ENCODE results near the gene OR6B2. TPM values are rescaled to one million over a fixed set of nuclear protein-coding genes. Genes with fewer than 3 reads are reported as not detected.

Gene OR6B2
- total and polyA plus RNA-seq, 8 donors: not detected

DNA sequence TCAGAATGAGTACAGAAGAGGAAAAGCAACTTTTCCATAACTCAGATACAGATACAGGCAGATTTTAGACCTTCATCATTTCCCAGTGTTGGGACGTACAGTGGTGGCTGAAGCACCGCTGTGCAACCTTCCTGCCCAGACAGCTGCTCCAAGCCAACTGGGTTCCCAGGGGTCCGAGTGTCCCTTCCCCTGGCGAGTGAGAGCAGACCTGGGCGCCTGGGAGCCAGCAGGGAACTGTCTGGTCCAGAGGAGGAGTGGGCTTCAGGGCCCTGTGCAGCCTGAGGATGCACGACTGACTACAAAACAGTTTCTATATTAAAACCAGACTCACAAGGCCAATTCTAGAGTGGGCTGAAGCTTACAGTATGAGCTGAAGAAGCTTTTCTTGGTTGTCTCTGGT, 11.1 kb upstream of the OR6B2 start:
- no peaks in the 10 kb centered on the region for H3K9me3 ChIP-seq
- DNase-seq (no peak), ATAC-seq (no peak)
- no peaks in the 10 kb centered on the region for H3K36me3 ChIP-seq
- no peaks in the 10 kb centered on the region for H3K4me1 ChIP-seq
- peaks cover 0 to 46% of the 10 kb centered on the region in 2 donors for H3K27me3 ChIP-seq
- TF ChIP-seq, protein P1, sequence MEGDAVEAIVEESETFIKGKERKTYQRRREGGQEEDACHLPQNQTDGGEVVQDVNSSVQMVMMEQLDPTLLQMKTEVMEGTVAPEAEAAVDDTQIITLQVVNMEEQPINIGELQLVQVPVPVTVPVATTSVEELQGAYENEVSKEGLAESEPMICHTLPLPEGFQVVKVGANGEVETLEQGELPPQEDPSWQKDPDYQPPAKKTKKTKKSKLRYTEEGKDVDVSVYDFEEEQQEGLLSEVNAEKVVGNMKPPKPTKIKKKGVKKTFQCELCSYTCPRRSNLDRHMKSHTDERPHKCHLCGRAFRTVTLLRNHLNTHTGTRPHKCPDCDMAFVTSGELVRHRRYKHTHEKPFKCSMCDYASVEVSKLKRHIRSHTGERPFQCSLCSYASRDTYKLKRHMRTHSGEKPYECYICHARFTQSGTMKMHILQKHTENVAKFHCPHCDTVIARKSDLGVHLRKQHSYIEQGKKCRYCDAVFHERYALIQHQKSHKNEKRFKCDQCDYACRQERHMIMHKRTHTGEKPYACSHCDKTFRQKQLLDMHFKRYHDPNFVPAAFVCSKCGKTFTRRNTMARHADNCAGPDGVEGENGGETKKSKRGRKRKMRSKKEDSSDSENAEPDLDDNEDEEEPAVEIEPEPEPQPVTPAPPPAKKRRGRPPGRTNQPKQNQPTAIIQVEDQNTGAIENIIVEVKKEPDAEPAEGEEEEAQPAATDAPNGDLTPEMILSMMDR (IDR thresholded peaks at IDR 0.05): no peak
- H3K27ac ChIP-seq: no peak overlapping the region
- no peak overlapping the region for H3K4me3 ChIP-seq
- intact Hi-C loops (cut with DNase I): no loop called here

GRCh38 chr2:240037358-240037757, 7.1 kb upstream of the OR6B2 start:
- ATAC-seq (no peak), DNase-seq (no peak)
- H3K27me3 ChIP-seq: peaks cover 0 to 55% of the 10 kb centered on the region in 2 donors

GRCh38 chr2:240033330-240033678, 3.1 kb upstream of the OR6B2 start:
- H3K4me1 ChIP-seq: no peaks in the 10 kb centered on the region
- DNase-seq: no peak
- no peaks in the 10 kb centered on the region for H3K36me3 ChIP-seq
- peaks cover 0 to 20% of the 10 kb centered on the region in 2 donors for H3K27me3 ChIP-seq
- TF ChIP-seq, protein P1 (IDR thresholded peaks at IDR 0.05): no peak
- no peak overlapping the region for H3K4me3 ChIP-seq
- H3K27ac ChIP-seq: no peak overlapping the region
- H3K9me3 ChIP-seq: no peaks in the 10 kb centered on the region
- no peak for ATAC-seq
- intact Hi-C loops (cut with DNase I): no loop called here

More at GRCh38 chr2:240037358-240037757, 7.1 kb upstream of the OR6B2 start:
- intact Hi-C loops (cut with DNase I): no loop called here
- TF ChIP-seq, protein P1 (IDR thresholded peaks at IDR 0.05): no peak
- no peaks in the 10 kb centered on the region for H3K4me1 ChIP-seq
- no peaks in the 10 kb centered on the region for H3K36me3 ChIP-seq
- H3K9me3 ChIP-seq: no peaks in the 10 kb centered on the region
- no peak overlapping the region for H3K4me3 ChIP-seq
- H3K27ac ChIP-seq: no peak overlapping the region

DNA sequence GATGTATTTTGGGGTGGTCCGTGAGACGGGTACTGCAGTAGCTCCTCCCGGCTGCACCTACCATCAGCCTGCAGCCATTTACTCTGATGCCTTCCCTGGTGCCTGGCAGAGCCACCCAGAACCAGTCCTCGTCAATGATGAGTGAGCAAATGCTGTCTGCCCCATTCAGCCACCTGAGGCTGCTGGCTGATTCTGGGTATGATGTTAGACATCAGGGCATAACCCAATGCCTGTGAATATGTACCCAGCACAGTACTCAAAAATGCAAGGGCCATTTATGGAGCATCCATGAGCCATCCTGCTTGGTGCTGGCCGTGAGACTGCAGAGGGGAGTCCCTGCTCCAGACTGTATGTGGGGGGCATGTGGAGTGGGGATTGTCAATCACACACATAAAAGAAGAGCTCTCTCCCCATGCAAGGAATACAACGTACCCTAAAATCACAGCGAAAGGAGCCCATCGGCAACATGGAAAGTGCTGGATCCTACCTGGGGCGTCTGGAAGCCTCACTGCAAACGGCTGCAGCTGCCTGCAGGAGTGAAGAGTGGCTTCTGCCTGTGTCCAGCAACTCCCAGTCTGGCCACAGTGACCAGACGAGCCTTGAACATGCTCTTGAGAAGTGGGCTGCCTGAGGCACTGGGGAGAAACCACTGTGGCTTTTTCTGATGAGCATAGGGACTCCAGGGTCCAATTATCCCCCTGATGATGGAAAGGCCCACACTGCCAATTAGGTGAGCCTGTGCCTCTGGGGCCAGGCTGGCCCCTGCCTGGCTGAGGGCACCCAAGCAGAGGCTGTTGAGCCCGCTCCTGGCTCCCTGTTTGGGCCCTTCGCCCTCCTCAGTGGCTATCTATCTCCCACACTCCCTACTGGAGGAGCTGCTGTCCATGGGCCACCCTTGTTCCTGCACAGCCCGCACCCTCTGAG, 2.4 kb upstream of the OR6B2 start:
- H3K4me1 ChIP-seq: no peaks in the 10 kb centered on the region
- TF ChIP-seq, protein P1 (IDR thresholded peaks at IDR 0.05): no peak
- H3K27ac ChIP-seq: no peak overlapping the region
- H3K36me3 ChIP-seq: no peaks in the 10 kb centered on the region
- peaks cover 0 to 18% of the 10 kb centered on the region in 2 donors for H3K27me3 ChIP-seq
- DNase-seq (no peak), ATAC-seq (no peak)
- H3K4me3 ChIP-seq: no peak overlapping the region
- intact Hi-C loops (cut with DNase I): no loop called here
- no peaks in the 10 kb centered on the region for H3K9me3 ChIP-seq

DNA sequence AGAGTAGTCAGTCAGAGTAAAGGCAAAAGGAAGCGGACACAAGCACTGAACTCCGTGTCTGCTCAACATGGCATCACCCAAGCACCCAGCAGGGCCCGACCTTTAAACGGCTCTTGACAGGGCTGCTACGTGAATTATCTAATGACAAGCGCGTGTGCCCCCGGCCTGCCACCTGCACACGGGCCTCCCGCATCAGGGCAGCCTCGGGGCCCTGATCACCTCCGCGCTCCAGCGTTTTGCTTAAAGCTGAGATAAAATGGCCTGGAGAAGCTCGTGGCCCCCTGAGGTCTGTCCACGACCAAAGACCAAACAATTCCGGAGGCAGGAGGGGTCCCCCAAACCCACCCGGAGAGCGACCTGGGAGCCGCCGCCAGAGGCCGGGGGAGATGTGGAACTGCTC, 5.5 kb downstream of the OR6B2 start:
- no peaks in the 10 kb centered on the region for H3K27me3 ChIP-seq
- no peaks in the 10 kb centered on the region for H3K9me3 ChIP-seq
- peak; percentile 3 for ATAC-seq
- intact Hi-C loops (cut with DNase I): no loop called here
- TF ChIP-seq, protein P1 (IDR thresholded peaks at IDR 0.05): no peak
- peak overlapping the region in 1 of 2 donors; percentile 93 for H3K27ac ChIP-seq
- DNase-seq: peak in 1 of 4 donors; percentile 5
- peaks cover 0 to 15% of the 10 kb centered on the region in 2 donors for H3K36me3 ChIP-seq
- H3K4me3 ChIP-seq: peak overlapping the region; percentile 94 to 95
- peaks cover 8 to 26% of the 10 kb centered on the region in 2 donors for H3K4me1 ChIP-seq

Measured in left lung (tissue), 10 donors.